GM03348 (cell line): ENCODE measurements around the gene MAML2.

Source experiments
- DNase-seq: peaks from one replicate; pipeline ENCODE4 v3.0.0; 2012; ENCODE audit warnings: low spot score

Gene MAML2

DNA sequence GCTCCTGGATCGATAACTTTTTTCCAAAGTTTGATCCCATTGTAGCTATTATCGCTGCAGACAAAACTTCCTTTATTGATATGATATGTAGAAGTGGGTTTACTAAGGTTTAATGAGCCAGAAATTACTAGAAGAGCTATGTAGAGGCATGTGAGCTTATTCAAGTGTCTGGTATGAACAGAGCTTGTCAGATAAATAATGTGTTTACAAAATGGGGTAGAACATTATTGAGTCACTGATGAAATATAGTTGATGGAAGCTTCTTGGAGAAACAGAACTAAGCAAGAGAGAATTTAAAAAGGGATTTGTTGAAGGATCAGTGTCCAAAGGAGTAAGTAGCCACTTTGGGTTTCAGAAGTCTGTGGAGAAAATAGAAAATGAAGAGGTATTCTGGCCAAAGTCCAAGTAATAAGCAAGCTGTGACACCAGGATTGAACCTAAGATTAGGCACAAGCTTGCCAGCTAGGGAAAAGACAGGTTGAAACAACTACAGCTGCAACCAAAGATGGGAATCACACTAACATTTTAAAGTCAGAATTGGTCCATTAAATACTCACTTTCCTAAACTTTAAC, 104.3 kb downstream of the MAML2 start:
- peak; percentile 21 for DNase-seq

DNA sequence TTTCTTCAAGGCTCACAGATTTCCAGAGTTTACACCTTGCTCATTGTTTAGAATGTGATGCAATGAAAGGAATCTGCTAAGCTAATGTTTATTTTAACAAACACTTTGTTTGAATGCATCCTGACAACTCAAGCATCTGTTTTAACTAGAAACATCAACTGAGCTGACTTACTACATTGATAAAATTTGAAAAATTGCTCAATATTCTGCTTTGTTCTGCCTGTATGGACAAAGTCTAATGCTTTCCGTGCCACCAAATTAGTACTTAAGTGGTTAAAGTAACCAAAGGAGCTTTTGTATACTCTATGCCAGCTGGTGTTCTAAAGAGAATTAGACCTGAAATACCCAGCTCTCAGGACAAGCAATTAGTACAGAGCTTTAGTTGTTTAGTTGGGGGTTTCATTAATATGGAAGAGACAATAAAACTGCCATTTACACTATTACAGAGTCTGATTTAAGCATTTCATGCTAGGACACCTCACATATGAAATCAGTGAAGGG, 105.2 kb downstream of the MAML2 start:
- no peak for DNase-seq

DNA sequence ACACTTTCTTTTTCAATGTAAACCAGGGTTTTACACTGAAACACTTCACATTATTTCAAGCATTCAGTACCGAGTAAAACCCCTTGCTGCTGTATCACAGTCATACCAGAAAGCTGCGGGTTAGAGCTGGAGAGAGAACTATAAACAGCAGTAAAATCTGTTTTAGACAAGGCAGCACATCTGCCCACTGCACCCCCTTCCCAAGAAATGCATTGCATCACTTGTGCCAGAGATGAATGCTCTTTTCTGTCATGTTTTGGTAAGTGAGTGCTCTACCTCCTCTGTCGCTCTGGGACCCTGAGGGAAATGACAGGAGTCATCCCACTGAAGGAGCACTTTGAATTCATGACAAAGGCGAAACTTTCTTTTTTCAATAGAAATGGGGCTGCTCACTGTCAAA, 107.2 kb downstream of the MAML2 start:
- no peak for DNase-seq

DNA sequence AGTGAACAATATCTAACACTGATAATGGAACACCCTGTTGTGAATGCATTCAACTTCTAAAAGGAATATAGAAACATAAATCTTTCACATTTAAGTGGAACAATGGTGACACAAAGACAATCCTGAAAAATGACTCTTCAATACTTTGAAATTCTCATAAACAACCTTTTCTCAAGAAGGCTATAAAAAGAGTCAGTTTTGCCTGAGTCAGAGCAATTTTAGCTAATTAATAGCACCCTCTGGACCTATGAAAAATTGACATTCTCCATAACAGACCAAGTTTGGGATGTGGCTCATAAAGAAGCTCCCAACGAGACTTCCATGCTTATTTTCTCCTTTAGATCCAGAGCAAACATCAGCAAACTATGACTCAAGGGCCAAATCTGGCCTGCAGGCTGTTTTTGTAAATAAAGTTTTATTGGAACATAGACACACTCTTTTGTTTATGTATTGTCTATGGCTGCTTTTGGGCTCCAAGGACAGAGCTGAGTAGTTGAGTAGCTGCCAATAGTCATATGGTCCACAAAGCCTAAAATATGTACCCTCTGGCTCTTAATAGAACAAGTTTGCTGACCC, 108.0 kb downstream of the MAML2 start:
- DNase-seq = no peak

DNA sequence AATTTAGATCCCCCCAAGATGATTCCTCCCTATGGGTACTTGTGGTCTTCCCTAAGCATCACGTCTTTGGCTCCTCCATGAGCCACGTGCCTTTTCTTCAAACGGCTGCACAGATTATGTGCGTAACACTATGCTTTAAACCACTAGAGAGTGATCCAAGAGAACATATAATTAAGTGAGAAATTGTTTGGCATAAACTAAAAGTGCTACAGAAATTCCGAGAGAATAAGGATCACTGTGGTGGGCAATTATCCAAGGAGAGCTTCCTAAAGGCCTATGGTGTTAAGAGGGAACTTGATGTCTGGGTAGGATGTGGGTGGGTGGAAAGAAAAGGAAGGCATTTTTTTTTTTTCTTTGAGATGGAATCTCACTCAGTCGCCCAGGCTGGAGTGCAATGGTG, 110.9 kb downstream of the MAML2 start:
- no peak for DNase-seq

DNA sequence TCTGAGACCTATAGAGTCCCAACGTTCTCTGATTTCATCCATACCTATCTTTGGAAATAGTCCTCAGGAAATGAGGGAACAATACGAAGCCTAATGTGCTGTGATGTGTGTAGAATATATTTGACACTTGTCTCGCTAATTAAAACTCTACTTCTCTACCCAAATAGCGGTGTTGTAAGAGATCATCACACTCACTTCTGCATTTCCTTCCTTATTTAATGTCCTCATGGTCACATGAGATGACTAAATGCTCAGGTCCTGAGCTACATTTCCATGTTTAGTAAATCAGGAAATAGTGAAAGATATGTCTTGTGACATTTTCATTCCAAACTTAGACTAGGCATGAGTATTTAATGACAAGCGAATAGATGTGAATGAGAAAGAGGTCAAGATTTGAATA, 112.3 kb downstream of the MAML2 start:
- no peak for DNase-seq

DNA sequence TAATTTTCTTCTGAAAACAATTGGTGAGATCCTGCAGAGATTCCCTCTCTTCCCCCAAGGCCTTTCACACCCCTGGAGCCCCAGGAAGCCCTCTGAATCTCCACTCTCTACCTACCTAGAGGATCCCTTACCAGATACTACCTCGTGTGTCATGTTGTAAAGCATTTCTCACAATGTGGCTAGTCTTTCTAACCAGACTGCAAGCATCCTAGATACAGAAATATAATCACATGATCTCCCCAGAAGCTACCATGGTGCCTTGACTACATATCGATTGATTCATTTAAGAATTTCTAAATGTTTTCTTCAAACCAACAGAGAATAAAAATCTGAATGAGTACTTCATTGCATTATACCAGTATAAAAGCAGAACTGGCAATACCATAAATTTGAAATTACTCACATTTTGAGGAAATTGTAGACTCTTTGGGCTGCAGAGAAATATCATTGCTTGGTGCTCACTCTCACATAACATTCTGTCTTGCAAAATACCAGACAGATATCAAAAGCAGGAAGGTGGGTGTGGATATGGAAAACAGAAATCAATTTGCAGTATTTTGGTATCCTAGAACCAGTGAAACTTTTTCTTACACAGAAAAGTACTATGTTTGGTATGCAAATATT, 113.5 kb downstream of the MAML2 start:
- no peak for DNase-seq

DNA sequence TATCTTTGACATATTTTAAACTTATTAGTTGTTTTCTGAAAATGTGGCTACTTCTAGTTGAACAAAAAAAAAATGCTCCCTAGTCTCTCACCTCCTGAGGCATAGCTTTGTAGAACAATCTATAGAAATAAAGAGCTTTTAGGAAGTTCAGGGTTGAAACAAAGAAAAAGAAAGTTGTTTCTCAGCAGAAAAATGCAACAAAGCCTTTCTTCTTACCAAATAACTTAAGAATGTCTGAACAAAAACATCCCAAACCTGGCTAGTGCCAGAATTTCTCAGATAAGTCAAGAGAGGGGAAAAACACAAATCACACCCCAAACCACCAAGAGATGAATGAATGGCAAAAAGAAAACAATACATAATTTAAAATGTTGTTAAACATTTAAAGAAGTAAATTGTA, 114.1 kb downstream of the MAML2 start:
- DNase-seq = no peak

DNA sequence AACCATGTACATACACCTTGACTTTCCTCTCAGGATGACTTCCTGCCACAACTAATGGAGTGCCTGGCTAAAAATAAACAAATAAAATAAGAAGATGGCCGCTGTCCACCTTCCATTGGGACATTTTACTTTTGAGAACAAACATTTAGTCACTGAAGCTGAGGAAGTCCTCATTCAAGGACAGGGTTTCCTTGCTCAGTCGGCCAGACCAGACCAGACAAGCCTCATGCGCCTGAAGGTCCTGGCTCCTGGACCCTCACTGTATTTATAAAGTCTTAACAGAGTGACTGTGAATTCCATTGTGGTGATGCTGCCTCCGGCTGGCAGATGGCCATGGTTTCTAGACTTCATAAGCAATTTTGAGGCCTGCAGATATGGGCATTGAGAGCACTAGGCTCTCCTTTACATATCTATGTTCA, 114.5 kb downstream of the MAML2 start:
- peak; percentile 57 for DNase-seq

DNA sequence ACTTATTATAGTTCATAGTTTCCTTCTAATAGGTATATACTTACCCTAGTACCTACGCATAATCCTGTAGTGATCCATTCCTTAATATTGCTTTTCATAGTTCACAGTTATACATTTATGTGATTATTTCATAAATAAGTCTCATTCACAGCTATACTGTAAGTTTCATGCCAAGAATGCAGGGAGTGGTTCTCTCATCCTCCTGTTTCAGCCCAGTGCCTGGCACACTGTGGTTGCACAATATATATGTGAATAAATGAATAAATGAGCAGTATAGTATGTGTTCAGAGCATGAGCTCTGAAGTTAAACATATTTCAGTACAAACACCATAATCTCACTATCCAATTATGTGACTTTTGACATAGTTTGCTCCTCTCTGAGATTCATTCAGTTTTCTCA, 115.8 kb downstream of the MAML2 start:
- DNase-seq = no peak

DNA sequence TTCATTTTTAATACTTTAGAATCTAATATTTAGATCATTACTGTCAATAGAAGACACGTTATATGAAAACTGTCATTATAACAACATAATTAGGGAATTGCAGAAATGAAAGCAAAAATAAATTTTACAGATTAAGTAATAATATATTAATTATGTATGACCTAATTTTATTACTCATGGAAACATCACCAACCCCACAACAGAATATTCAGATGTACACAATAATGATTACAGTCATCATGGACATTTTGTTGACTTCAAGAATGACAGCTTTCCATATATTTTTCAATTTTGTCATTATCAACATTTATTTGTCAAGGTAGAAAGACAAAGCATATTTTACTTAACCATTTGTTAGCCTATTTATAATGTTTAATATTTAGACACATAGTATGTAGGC, 119.9 kb downstream of the MAML2 start:
- DNase-seq = no peak

DNA sequence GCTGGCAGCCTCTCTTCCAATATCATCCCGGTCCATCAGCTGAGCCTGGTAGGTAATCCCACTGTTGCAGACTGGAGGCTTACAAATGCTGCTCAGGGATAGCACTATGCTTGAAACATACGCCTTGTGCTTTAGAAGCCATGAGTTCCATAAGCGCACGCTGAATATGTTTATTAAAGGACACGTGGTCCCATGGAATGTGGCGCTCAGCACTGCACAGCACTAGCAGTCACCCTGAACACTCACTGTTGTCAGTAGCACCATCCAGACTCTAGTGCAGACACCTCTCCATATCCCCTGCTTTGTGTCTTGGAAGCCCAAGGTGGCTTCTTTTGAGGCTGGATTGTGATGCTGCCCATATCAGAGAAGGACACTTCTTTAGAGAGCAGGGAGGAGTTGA, 120.9 kb downstream of the MAML2 start:
- no peak for DNase-seq

DNA sequence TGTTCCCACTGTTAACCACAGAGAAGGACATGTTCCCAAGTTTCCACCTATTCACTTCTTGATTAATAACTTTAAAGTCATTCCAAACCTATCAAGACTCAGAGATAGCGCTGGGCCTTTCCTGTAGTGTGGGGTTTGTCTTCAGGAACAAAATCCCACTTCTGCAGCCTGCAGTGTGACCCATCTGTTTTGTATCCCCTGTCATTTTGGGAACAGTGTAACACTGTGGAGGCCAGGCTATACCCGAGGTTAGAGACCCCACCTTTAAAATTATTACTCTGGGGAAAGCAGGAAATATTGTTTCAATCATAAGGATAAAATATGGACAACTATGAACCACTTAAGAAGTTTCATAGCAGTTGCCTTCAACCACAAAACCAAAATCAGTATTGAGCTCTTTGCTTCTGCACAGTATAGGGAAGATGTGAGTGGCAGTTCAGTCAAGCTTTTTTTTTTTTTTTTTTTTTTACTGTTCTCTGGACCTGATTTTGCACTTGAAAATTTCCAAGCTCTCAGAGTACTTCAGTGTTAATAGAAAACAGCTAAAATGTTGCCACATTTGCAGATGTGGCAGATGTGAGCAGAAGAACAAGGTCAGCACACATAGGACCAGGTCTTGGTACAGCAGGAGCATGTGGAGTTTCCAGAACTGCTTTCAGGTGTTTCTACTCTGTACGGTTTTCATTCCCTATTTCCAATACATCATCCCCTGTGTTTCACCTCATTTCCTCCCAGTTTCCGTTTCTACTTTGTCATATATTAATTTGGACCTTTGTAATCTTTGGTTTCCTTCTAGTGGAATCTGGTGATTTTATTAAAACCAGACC, 121.5 kb downstream of the MAML2 start:
- no peak for DNase-seq

DNA sequence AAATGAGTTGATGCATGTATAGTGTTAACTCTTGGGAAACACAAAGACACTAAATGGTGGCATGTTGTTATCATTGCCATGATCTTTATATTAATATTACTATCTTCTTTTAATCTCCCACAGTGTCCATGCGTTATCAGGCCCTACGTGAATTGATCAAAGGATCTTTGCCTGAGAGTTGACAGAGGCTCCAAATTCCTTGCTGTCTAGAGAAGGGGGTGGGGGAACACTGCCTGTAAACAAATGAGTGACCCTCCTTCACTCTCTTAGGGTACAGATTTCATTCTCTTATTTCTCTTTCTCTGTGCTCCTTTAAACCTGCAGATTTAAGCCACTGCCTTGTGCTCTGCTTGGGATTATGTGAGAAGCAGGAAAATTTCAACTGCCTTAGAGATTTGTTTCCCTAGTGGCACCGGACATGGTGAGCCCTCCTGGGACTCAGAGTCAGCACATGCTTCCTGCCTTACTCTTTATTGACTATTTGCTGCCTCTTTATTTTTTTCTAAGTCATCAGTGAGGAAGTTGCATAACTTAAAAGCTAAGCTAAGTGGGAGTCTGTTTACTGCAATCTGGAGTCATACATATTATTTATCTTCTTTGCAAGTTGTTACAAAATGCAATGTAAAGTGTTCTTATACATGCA, 122.9 kb downstream of the MAML2 start:
- peak; percentile 60 for DNase-seq

DNA sequence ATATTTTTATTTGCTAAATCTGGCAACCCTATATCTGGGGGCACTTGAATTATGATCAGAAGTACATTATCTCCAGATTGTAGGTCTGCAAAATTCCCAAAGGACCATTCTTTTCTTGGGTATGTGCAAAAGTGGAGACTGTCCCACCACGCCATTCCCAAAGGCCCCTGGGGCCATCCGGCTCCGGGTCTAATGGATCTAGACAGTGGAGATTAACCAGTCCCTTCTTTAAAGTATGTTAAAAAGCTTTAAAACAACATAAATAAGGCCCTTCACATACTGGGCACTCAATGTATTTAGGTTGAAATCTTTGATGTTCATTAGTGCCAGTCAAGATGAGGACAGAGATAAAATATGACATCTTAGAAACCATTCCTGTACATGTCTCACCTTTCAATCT, 124.1 kb downstream of the MAML2 start:
- no peak for DNase-seq

DNA sequence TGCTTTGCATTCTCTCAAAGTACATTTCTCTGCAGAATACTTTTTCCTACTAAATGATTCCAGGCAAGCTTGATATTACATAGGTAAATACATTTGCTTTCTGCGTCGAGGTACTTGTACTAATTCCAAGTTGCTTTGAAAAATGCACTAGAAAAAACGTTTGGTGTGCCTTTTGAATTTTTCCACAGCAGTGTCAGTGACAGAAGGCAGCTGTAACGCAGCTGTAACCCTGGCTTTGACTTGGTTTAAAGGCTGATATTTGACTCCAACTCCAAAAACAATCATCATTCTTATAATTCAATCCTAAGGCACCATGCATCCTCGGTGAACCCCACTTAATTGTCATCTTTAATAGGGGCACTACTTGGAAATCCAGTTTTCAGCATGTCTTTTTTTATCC, 125.0 kb downstream of the MAML2 start:
- DNase-seq = no peak

DNA sequence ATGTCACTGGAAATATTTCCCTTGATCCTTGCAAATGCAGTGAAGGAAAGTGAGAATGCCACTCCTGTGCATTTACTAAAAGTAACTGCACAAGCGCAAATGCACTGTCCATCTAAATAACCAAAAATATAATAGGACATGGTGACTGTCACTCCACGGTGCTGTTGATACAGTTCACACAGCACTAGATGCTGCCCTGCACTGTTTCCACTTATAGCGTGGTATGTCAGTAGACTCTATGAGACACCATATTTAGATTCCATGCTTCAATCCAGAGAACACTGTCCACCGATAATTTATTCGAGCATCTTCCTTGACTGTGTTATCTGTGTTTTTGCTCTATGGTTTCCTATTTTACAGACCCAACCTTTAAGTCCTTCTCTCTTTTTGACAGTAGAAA, 125.8 kb downstream of the MAML2 start:
- no peak for DNase-seq

DNA sequence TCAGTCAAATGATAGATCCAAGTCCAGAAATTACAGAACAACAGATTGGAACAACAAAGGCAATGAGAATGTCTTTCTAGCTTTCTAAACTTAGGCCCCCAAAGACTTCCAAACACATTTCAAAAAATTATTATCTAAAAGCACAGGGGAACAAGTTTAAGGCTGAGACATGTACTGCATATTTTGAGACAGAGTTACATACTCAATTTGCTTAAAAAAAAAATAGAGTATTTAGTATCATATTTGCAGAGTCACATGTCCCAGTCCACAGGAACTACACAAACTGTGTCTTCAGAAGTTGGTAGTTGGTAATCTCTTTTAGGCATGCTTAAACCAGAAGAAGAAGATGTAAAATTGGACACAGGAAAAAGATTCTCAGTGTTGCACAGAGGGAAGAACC, 127.2 kb downstream of the MAML2 start:
- DNase-seq = no peak

DNA sequence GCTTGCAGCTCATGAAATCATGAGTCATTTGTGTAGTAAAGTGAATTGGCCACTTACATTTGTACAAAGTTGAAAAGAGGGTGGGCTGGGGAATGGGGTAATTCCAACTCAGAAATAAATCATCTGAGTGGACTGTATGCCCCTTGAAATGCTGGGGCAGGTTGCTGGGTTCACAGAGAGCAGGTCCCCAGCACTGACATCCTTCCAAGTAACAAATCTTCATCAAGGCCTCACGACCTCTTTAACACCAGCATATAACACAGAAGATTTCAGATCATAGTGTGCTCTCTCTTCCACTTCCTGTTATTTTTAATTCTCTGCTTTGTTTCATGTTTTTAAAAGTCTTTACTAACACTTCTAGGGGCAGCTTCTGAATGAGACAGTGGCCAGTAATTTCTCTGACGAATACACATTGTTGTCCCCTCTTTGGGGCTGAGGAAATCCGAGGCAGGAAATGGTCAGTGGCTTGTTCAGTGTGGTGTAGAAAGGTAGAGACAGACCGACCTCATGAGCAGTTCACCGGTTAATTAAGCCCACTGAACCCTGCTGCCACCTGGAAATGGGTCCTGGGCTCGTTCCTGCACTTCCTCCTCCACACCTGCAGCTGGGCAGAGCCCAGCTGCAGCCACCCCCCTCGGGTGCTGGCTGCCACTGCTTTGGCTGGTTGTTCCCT, 127.7 kb downstream of the MAML2 start:
- DNase-seq = no peak

DNA sequence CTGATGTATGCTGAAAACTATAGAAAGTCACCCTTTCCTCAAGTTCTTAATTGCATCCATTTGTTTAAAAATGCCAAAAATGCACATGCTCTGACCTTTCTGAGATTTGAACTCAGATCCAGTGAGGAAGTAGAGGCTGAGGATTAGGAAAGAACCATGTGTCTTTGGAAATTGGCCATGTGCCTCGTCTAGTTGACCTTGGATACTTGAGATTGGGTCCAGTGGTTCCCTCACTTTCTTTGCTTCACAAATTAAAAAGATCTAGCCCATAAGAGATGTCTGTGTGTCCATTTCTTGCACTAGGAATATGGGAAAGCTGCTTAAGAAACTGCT, 128.3 kb downstream of the MAML2 start:
- no peak for DNase-seq

DNA sequence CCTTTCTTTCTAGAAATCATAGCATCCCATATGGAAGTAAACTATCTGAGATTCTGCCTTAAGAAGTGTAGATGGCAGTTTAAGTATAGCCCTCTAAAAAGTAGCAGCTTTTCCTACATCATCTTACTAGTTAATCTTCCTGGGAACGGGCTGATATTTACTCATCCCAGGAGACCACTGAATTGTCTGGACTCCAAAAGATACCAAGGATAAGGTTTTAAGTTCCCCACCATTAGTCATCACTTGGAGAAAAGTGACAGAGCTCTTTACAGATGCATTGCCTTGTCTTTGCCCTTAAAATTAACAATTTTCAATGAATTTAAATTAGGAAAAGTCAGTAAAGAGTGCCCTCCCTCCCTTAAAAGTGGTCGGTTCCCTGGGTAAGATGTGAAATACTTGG, 129.5 kb downstream of the MAML2 start:
- peak; percentile 32 for DNase-seq

DNA sequence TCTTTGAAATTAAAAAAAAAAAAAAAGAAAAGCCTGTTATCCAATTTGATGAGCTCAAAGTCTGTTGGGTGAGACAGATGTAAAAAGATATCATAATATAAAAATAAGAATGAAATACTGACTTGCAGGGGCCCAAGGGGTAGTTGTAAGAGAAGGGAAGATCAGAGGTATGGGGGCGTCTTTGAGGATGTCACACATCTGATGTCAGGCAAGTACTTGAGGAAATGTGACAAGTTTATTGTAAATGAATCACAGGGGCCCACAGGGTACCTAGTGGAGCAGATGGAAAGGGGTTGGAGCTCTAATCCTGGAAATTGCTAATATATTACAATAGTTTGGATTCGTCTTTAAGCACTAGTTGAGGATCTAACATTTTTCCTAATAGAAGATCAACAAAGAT, 131.6 kb downstream of the MAML2 start:
- no peak for DNase-seq
